GM12874 (cell line): Measurements from ENCODE around the gene RNF213.

Experiments used
- TF ChIP-seq, protein P1 (sequence below): IDR thresholded peaks from 2 replicates; pipeline ENCODE4 v1.5.1; 2011; ENCODE audit warnings: low read depth, mild to moderate bottlenecking, control low read depth, low read length, moderate library complexity; ENCODE audit not compliant: insufficient read depth

The RNF213 gene

DNA sequence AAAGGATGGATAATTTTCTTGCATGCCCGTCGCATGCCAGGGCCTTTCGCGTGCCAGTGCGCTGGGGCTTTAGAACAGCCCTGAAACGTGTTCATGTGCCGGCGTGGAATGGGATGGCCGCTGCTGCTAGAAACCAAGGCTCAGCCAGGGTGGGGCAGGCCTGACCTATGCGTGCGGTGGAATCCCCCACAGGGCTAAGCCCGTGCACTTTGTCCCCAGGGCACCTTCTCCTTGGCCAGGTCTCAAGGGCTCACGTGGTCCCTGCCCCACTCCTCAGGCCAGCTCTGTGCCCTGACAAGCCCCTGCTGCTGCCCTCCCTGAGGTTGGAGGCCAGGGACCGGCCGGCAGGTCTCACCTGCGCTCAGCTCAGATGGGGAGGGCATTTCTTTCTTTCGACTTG lies 13.1 kb upstream of the RNF213 start:
- TF ChIP-seq, protein P1, sequence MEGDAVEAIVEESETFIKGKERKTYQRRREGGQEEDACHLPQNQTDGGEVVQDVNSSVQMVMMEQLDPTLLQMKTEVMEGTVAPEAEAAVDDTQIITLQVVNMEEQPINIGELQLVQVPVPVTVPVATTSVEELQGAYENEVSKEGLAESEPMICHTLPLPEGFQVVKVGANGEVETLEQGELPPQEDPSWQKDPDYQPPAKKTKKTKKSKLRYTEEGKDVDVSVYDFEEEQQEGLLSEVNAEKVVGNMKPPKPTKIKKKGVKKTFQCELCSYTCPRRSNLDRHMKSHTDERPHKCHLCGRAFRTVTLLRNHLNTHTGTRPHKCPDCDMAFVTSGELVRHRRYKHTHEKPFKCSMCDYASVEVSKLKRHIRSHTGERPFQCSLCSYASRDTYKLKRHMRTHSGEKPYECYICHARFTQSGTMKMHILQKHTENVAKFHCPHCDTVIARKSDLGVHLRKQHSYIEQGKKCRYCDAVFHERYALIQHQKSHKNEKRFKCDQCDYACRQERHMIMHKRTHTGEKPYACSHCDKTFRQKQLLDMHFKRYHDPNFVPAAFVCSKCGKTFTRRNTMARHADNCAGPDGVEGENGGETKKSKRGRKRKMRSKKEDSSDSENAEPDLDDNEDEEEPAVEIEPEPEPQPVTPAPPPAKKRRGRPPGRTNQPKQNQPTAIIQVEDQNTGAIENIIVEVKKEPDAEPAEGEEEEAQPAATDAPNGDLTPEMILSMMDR, result no peak

DNA sequence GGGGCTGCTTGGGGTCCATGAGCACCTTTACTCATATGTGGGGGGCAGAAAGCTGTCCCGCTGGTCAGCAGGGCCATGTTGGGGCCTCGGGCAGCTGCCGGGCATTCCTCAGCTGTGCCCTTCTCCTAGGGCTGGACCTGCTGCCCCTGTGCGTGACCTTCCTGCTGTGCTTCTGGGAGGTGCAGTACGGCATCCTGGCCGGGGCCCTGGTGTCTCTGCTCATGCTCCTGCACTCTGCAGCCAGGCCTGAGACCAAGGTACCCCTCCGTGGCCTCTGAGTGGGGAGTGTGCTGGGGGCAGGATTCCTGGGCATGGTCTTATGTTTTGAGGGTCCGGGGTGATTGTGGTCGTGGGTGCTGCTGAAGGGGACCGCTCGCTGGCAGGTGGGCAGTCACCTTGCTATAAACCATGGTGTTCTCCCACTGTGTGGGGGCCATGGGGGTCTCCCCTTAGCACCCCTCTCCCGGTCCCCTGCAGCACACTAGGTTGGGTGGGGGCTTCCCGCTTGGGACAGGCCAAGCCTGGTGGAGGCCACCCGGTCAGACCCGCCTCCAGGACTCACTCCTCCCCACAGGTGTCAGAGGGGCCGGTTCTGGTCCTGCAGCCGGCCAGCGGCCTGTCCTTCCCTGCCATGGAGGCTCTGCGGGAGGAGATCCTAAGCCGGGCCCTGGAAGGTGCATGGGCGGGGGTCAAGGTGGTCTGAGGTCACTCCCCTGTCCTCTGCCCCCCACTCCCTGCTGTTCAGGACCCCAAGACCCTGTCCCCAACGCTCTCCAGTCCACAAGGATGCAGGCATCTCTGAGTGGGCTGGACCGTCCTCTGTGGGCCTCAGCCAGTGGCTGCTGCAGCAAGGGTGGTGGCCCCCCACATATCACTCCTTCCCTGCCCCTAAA lies 12.4 kb upstream of the RNF213 start:
- TF ChIP-seq, protein P1, result no peak

DNA sequence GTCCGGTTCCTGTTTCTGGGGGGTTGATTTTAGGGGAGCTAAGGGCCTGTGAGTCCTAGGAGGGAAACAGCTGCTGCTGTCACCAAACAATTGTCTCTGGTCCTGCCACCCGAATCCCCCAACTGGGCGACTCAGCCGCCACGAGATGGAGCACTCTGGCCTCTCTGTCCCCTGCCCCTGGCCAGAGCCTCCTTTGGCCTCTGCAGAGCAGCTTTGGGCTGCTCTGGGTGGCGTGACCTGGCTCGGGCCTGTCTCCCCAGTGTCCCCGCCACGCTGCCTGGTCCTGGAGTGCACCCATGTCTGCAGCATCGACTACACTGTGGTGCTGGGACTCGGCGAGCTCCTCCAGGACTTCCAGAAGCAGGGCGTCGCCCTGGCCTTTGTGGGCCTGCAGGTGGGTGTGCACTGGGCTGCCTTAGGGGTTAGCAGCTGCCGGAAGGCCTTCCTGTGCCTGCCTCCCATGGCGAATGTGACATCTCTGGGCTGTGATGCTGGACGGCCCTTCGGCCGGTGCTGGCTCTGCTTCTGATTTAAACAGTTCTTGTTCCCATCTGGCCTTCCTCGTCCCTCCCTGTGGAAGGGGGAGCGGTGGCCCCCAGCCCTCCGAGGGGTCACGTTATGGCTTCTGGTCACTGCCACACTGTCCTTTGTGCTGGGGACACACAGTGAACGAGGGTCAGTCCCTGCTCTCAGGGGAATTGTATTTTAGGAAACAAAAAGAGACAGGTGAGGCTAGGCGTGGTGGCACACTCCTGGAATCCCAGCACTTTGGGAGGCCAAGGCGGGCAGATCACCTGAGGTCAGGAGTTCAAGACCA lies 11.6 kb upstream of the RNF213 start:
- TF ChIP-seq, protein P1, result no peak

DNA sequence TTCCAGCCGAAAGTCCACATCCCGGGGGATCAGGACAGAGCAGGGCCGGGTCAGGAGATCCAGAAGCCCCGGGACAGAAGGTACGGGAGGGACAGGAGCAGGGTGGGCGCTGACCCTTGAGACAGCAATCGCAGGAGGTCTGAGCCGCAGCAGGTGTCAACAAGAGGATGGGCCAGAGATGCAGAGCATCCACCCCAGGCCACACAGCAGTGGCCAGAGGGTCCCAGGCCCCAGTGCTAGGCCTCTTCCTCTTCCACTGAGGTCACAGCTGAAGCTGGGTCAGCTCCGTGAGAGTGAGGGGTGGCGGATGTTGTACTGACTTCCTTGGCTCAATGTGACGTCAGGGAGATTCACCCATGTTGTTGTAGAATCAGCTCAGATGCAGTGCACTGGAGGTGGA lies 8.7 kb upstream of the RNF213 start:
- TF ChIP-seq, protein P1, result no peak

DNA sequence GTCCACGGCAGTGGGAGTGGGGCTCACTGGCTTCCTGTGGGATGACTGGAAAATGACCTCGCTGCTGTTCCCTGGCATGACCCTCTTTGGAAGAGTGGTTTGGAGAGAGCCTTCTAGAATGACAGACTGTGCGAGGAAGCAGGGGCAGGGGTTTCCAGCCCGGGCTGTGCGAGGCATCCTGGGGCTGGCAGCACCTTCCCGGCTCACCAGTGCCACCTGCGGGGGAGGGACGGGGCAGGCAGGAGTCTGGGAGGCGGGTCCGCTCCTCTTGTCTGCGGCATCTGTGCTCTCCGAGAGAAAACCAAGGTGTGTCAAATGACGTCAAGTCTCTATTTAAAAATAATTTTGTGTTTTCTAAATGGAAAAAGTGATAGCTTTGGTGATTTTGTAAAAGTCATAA lies 7.8 kb upstream of the RNF213 start:
- TF ChIP-seq, protein P1, result peak; percentile 80

DNA sequence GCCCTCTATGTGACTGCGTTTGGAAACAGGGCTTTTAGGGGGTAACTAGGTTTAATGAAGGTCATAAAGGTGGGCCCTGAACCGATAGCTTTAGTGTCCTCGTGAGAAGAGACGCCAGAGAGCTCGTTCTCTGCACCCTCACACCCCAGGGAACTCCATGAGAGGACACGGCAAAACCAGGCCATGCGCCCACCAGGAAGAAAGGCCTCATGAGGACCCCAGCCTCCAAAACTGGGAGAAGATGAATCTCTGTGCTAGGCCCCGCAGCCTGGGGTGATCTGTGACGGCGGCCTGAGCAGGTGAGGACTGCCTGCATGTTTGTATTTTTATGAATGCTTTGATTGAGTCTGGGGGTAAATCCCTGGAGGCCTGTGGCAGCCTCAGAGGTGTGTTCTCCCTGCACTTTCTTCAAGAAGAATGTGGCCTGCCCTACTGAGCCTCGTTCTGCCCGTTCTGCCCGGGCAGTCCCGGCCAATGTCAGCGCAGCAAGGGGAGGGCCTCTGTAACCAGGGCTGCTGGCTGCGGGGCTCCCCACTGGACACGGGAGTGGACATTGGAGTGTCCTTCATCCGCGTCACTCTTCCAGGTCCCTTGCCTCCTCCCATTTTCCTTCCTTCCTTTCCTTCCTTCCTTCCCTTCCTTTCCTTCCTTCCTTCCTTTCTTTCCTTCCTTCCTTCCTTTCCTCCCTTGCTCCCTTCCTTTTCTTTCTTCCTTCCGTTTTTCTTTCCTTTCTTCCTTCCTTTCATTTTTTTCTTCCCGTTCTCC lies 6.8 kb upstream of the RNF213 start:
- TF ChIP-seq, protein P1, result no peak
